ENCODE data around the gene DAGLA. TPM values are rescaled to one million over a fixed set of nuclear protein-coding genes. Genes with fewer than 3 reads are reported as not detected.

DAGLA gene
- total RNA-seq, 1 donor from 2014 or later = 21.0 TPM

DNA sequence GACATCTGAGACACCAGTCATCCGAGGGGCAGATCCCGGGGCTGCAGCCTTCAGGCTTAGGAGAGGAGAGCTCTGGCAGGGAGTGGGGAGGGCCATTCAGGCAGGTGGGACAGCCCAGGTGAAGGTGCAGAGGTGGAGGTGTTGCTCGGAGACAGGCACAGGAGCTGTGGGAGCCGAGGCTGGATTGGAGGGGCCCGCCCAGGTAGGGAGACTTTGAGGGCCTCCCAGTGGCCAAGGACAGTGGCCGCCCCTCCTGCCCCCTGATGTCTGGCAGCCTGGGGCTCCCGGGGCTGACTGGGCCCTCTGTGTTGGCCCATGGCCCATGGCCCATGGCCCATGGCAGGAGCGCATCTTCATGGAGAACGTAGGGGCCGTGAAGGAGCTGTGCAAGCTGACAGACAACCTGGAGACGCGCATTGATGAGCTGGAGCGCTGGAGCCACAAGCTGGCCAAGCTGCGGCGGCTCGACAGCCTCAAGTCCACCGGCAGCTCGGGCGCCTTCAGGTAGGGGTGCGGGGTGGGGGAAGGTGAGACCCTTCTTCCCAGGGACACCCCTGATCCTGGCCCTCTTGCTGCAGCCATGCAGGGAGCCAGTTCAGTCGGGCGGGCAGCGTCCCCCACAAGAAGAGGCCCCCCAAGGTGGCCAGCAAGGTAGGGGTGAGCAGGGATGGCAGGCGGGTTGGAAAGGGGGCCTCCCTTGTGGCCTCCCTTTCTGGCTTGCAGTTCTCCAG lies 98.9 kb downstream of the DAGLA start:
- Mint-ChIP-seq H3K9me3 (no peaks in the 10 kb centered on the region), H3K4me3 (no peak overlapping the region), H3K36me3 (ENCODE audit: low read depth) (no peaks in the 10 kb centered on the region), H3K27me3 (ENCODE audit: low read depth) (no peaks in the 10 kb centered on the region), H3K27ac (ENCODE audit: unreplicated experiment) (no peak overlapping the region), H3K4me1 (no peaks in the 10 kb centered on the region)
- no peak for DNase-seq (ENCODE audit: low read depth, low spot score)
- TF ChIP-seq, protein P1, sequence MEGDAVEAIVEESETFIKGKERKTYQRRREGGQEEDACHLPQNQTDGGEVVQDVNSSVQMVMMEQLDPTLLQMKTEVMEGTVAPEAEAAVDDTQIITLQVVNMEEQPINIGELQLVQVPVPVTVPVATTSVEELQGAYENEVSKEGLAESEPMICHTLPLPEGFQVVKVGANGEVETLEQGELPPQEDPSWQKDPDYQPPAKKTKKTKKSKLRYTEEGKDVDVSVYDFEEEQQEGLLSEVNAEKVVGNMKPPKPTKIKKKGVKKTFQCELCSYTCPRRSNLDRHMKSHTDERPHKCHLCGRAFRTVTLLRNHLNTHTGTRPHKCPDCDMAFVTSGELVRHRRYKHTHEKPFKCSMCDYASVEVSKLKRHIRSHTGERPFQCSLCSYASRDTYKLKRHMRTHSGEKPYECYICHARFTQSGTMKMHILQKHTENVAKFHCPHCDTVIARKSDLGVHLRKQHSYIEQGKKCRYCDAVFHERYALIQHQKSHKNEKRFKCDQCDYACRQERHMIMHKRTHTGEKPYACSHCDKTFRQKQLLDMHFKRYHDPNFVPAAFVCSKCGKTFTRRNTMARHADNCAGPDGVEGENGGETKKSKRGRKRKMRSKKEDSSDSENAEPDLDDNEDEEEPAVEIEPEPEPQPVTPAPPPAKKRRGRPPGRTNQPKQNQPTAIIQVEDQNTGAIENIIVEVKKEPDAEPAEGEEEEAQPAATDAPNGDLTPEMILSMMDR (conservative IDR thresholded peaks at IDR 0.05) = no peak

- peak overlapping the region; percentile 83 for H3K27ac Mint-ChIP-seq (ENCODE audit: unreplicated experiment)
- no peak overlapping the region for H3K4me3 Mint-ChIP-seq
- H3K27me3 Mint-ChIP-seq (ENCODE audit: low read depth) = no peaks in the 10 kb centered on the region
- DNase-seq (ENCODE audit: low read depth, low spot score) = no peak
- H3K4me1 Mint-ChIP-seq = no peaks in the 10 kb centered on the region
- no peaks in the 10 kb centered on the region for H3K36me3 Mint-ChIP-seq (ENCODE audit: low read depth)
- TF ChIP-seq, protein P1 (conservative IDR thresholded peaks at IDR 0.05) = no peak
- H3K9me3 Mint-ChIP-seq = no peaks in the 10 kb centered on the region
Observed at GRCh38 chr11:61779666-61780525, 99.7 kb downstream of the DAGLA start.

DNA sequence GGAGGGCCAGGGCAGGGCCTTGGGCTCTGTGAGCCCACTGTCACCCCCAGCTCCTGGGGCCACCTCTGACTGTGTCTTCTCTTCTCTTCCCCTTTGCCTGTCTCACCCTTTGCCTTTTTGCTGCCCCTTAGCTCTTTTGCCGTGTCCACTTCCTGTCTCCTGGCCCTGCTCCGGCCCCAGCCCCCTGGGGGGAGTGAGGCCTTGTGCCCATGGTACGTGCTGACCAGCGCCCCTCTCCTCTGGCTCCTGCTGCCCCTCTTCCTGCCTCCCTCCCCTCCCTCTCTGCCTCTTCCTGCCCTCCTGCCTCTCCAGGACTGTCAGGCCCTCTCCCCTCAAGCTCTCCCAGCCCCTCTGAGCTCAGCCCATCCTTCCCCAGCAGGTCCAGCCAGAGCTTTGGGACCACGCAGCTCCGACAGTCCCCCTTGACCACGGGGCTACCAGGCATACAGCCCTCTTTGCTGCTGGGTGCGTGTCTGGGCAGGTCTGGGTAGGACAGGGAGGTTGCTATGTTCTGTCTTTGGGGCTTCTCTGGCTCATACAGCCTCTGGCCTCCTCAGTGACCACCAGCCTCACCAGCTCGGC lies 100.5 kb downstream of the DAGLA start:
- Mint-ChIP-seq H3K9me3 (no peaks in the 10 kb centered on the region), H3K4me1 (no peaks in the 10 kb centered on the region), H3K27ac (ENCODE audit: unreplicated experiment) (no peak overlapping the region), H3K27me3 (ENCODE audit: low read depth) (no peaks in the 10 kb centered on the region), H3K4me3 (no peak overlapping the region), H3K36me3 (ENCODE audit: low read depth) (no peaks in the 10 kb centered on the region)
- DNase-seq (ENCODE audit: low read depth, low spot score) = no peak
- TF ChIP-seq, protein P1 (conservative IDR thresholded peaks at IDR 0.05) = no peak

- no peaks in the 10 kb centered on the region for H3K27me3 Mint-ChIP-seq (ENCODE audit: low read depth)
- H3K4me3 Mint-ChIP-seq = no peak overlapping the region
- no peak for DNase-seq (ENCODE audit: low read depth, low spot score)
- H3K4me1 Mint-ChIP-seq = no peaks in the 10 kb centered on the region
- H3K36me3 Mint-ChIP-seq (ENCODE audit: low read depth) = no peaks in the 10 kb centered on the region
- no peaks in the 10 kb centered on the region for H3K9me3 Mint-ChIP-seq
- no peak overlapping the region for H3K27ac Mint-ChIP-seq (ENCODE audit: unreplicated experiment)
- TF ChIP-seq, protein P1 (conservative IDR thresholded peaks at IDR 0.05) = no peak
Observed at GRCh38 chr11:61781585-61781984, 101.4 kb downstream of the DAGLA start.

DNA sequence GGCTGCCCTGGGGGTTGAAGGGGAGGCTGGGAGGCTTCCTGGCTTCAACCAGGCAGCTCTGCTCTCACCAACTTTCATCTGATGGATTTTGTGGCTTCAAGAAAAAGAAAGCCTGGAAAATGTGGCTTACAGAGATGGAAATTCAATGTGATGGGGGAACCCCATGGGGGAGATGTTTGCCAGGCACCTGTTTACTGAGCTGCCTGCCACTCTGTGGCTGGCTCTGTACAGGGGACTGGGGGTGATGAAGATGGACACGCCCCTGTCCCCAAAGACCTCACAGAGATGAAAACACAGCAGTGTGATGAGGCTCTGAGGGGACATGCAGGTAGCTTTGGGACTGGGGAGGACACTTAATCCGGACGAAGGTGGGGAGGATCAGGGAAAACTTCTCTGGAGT lies 102.1 kb downstream of the DAGLA start:
- DNase-seq (ENCODE audit: low read depth, low spot score) = no peak
- Mint-ChIP-seq H3K9me3 (no peaks in the 10 kb centered on the region), H3K27ac (ENCODE audit: unreplicated experiment) (peak overlapping the region; percentile 35), H3K27me3 (ENCODE audit: low read depth) (no peaks in the 10 kb centered on the region), H3K4me1 (no peaks in the 10 kb centered on the region), H3K36me3 (ENCODE audit: low read depth) (no peaks in the 10 kb centered on the region), H3K4me3 (no peak overlapping the region)
- TF ChIP-seq, protein P1 (conservative IDR thresholded peaks at IDR 0.05) = no peak
